Left ventricle myocardium superior (tissue), 1 donor: Measurements from ENCODE around the gene C17orf100. TPM values are rescaled to one million over a fixed set of nuclear protein-coding genes. Genes with fewer than 3 reads are reported as not detected.
"Not testable (repeated sequence)": the region's sequence is repeated elsewhere in the genome, so short reads cannot be mapped to it uniquely, and the experiment has no call there.

Experiments
- ATAC-seq: fragments of 200-7000 bp; cut with Tn5 transposase; one replicate; pipeline ENCODE4 v1.9.1; 2020; ENCODE audit warnings: mild to moderate bottlenecking, moderate library complexity
- DNase-seq: peaks from one replicate; pipeline ENCODE4 v3.0.0-alpha.2; 2020
- intact Hi-C: fragments of 100-400 bp; cut with micrococcal nuclease; formaldehyde crosslinking; loops from one replicate; pipeline ENCODE4 v1.11.0; 2022
- total RNA-seq: library from RNA; stranded (reverse); fragmentation: NEBNext Ultra II Directional; extraction: Animal tissue kit (Norgen Biotek cat#: 25700); gene quantifications from one replicate; pipeline ENCODE4 v1.2.1, GENCODE V29; 2021
- donor health status: DM: no; HTN: yes; CAD: no; lungs with severe emphysema.

Gene C17orf100
- total RNA-seq, 1 donor from 2014 or later, result 0.47 TPM

GRCh38 chr17:6663200-6663599, 11.6 kb downstream of the C17orf100 start:
- ATAC-seq, intact Hi-C loops, DNase-seq: not testable (repeated sequence)

GRCh38 chr17:6666077-6666521, 14.5 kb downstream of the C17orf100 start:
- ATAC-seq (peak; percentile 93), DNase-seq (peak; percentile 68)
- intact Hi-C loops, result no loop called here

- DNase-seq (no peak), ATAC-seq (no peak)
- intact Hi-C loops, result no loop called here
Observed at GRCh38 chr17:6666557-6666956, 15.0 kb downstream of the C17orf100 start.

- ATAC-seq (no peak), DNase-seq (no peak)
- intact Hi-C loops, result no loop called here
Observed at GRCh38 chr17:6667516-6667915, 16.0 kb downstream of the C17orf100 start.

GRCh38 chr17:6668219-6668618, 16.7 kb downstream of the C17orf100 start:
- intact Hi-C loops, result no loop called here
- ATAC-seq, result no peak

GRCh38 chr17:6668727-6669425, 17.3 kb downstream of the C17orf100 start:
- DNase-seq (no peak), ATAC-seq (no peak)
- intact Hi-C loops, result no loop called here

More at GRCh38 chr17:6668219-6668618, 16.7 kb downstream of the C17orf100 start:
- no peak for DNase-seq

- intact Hi-C loops, result no loop called here
- DNase-seq (no peak), ATAC-seq (no peak)
Observed at GRCh38 chr17:6669479-6670212, 18.1 kb downstream of the C17orf100 start.

- intact Hi-C loops, result no loop called here
- DNase-seq (no peak), ATAC-seq (no peak)
Observed at GRCh38 chr17:6670571-6670970, 19.0 kb downstream of the C17orf100 start.

GRCh38 chr17:6670999-6671398, 19.4 kb downstream of the C17orf100 start:
- ATAC-seq (no peak), DNase-seq (no peak)
- intact Hi-C loops, result no loop called here

GRCh38 chr17:6671431-6671830, 19.9 kb downstream of the C17orf100 start:
- intact Hi-C loops, result no loop called here
- no peak for ATAC-seq
- no peak for DNase-seq

- intact Hi-C loops, result no loop called here
- ATAC-seq (no peak), DNase-seq (no peak)
Observed at GRCh38 chr17:6674586-6674985, 23.0 kb downstream of the C17orf100 start.

GRCh38 chr17:6675201-6675825, 23.8 kb downstream of the C17orf100 start:
- ATAC-seq (no peak), DNase-seq (no peak)
- intact Hi-C loops, result no loop called here

- DNase-seq, result no peak
- intact Hi-C loops, result no loop called here
- no peak for ATAC-seq
Observed at GRCh38 chr17:6676802-6677157, 25.2 kb downstream of the C17orf100 start.

GRCh38 chr17:6677158-6677831, 25.7 kb downstream of the C17orf100 start:
- intact Hi-C loops, result no loop called here
- ATAC-seq (no peak), DNase-seq (no peak)

- ATAC-seq, result no peak
Observed at GRCh38 chr17:6677946-6678345, 26.4 kb downstream of the C17orf100 start.

GRCh38 chr17:6679241-6679640, 27.7 kb downstream of the C17orf100 start:
- DNase-seq, result no peak
- intact Hi-C loops, result no loop called here
- ATAC-seq, result no peak

More at GRCh38 chr17:6677946-6678345, 26.4 kb downstream of the C17orf100 start:
- no peak for DNase-seq
- intact Hi-C loops, result no loop called here

- no peak for ATAC-seq
- DNase-seq, result no peak
- intact Hi-C loops, result no loop called here
Observed at GRCh38 chr17:6681176-6681575, 29.6 kb downstream of the C17orf100 start.

GRCh38 chr17:6681671-6682070, 30.1 kb downstream of the C17orf100 start:
- ATAC-seq (no peak), DNase-seq (no peak)
- intact Hi-C loops, result no loop called here

GRCh38 chr17:6682339-6682738, 30.8 kb downstream of the C17orf100 start:
- ATAC-seq, result no peak
- DNase-seq, result no peak
- intact Hi-C loops, result no loop called here
